ENCODE results near the gene HIGD1C.

DNA sequence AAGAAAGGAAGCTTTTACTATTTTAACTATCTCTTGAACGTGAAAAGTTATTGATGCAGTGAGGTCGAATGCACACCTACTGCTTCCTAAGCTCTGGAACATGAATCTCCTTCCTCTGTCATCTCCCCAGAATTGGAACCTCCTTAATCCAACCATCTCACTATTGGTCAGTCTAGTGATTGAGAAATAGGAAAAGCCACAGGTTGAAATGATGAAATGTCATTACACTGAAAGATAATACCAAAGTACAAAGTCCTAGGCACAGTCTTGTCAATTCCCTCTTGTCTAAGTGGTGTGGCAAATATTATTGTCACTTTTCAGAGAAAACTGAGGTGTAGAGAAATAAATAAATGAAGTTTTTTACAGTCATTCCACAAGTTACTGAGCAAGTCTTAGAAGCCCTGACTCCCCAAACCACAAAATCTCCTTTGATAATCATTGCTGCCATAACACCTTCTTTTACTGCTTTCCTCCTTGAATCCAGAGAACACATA, 19.5 kb upstream of the HIGD1C start:
- TF ChIP-seq, protein P1, sequence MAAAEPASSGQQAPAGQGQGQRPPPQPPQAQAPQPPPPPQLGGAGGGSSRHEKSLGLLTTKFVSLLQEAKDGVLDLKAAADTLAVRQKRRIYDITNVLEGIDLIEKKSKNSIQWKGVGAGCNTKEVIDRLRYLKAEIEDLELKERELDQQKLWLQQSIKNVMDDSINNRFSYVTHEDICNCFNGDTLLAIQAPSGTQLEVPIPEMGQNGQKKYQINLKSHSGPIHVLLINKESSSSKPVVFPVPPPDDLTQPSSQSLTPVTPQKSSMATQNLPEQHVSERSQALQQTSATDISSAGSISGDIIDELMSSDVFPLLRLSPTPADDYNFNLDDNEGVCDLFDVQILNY (CRISPR knock-in tag; IDR thresholded peaks at IDR 0.05) = no peak
- TF ChIP-seq, protein P2, sequence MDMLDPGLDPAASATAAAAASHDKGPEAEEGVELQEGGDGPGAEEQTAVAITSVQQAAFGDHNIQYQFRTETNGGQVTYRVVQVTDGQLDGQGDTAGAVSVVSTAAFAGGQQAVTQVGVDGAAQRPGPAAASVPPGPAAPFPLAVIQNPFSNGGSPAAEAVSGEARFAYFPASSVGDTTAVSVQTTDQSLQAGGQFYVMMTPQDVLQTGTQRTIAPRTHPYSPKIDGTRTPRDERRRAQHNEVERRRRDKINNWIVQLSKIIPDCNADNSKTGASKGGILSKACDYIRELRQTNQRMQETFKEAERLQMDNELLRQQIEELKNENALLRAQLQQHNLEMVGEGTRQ (CRISPR knock-in tag; IDR thresholded peaks at IDR 0.05) = no peak
- TF ChIP-seq, protein P3, sequence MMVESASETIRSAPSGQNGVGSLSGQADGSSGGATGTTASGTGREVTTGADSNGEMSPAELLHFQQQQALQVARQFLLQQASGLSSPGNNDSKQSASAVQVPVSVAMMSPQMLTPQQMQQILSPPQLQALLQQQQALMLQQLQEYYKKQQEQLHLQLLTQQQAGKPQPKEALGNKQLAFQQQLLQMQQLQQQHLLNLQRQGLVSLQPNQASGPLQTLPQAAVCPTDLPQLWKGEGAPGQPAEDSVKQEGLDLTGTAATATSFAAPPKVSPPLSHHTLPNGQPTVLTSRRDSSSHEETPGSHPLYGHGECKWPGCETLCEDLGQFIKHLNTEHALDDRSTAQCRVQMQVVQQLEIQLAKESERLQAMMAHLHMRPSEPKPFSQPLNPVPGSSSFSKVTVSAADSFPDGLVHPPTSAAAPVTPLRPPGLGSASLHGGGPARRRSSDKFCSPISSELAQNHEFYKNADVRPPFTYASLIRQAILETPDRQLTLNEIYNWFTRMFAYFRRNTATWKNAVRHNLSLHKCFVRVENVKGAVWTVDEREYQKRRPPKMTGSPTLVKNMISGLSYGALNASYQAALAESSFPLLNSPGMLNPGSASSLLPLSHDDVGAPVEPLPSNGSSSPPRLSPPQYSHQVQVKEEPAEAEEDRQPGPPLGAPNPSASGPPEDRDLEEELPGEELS (CRISPR knock-in tag; IDR thresholded peaks at IDR 0.05) = no peak
- TF ChIP-seq, protein P4, sequence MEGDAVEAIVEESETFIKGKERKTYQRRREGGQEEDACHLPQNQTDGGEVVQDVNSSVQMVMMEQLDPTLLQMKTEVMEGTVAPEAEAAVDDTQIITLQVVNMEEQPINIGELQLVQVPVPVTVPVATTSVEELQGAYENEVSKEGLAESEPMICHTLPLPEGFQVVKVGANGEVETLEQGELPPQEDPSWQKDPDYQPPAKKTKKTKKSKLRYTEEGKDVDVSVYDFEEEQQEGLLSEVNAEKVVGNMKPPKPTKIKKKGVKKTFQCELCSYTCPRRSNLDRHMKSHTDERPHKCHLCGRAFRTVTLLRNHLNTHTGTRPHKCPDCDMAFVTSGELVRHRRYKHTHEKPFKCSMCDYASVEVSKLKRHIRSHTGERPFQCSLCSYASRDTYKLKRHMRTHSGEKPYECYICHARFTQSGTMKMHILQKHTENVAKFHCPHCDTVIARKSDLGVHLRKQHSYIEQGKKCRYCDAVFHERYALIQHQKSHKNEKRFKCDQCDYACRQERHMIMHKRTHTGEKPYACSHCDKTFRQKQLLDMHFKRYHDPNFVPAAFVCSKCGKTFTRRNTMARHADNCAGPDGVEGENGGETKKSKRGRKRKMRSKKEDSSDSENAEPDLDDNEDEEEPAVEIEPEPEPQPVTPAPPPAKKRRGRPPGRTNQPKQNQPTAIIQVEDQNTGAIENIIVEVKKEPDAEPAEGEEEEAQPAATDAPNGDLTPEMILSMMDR (IDR thresholded peaks at IDR 0.05) = no peak
- TF ChIP-seq MYBL2 (CRISPR knock-in tag; IDR thresholded peaks at IDR 0.05) (no peak), ZNF263 (CRISPR knock-in tag; IDR thresholded peaks at IDR 0.05; ENCODE audit: low read depth) (no peak), IRF2 (CRISPR knock-in tag; IDR thresholded peaks at IDR 0.05; ENCODE audit: borderline replicate concordance, low read depth) (no peak)

Measured in WTC11 (cell line).